AG10803 (cell line): Measurements from ENCODE around the gene TAF1.
"Not testable (repeated sequence)": the region's sequence is repeated elsewhere in the genome, so short reads cannot be mapped to it uniquely, and the experiment has no call there.

Experiments
- DNase-seq: peaks from one replicate; pipeline ENCODE4 v3.0.0; 2010; ENCODE audit warnings: low read depth
- H3K4me3 ChIP-seq: 2 replicates; pipeline ENCODE4 v1.5.1; 2011; ENCODE audit warnings: mild to moderate bottlenecking, low read length, control low read depth
- TF ChIP-seq, protein P1 (sequence below): conservative IDR thresholded peaks from 2 replicates; pipeline ENCODE4 v1.5.1; 2011; ENCODE audit warnings: mild to moderate bottlenecking, low read length, control low read depth, inconsistent platforms

TAF1 gene

DNA sequence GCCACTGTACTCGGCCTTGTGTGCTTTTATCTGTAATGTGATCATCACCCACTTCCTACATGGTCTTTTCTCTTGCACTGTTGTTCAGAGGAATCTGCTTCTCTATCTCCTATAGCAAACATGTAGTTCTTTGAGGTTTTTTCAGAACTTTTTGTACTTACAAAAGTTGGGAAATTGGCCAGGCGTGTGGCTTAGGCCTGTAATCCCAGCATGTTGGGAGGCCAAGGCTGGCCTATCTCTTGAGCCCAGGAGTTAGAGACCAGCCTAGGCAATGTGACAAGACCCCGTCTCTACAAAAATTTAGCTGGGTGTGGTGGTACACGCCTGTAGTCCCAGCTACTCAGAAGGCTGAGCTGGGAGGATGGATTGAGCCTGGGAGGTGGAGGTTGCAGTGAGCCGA, 30.4 kb downstream of the TAF1 start:
- DNase-seq, result no peak
- no peak overlapping the region for H3K4me3 ChIP-seq
- TF ChIP-seq, protein P1, sequence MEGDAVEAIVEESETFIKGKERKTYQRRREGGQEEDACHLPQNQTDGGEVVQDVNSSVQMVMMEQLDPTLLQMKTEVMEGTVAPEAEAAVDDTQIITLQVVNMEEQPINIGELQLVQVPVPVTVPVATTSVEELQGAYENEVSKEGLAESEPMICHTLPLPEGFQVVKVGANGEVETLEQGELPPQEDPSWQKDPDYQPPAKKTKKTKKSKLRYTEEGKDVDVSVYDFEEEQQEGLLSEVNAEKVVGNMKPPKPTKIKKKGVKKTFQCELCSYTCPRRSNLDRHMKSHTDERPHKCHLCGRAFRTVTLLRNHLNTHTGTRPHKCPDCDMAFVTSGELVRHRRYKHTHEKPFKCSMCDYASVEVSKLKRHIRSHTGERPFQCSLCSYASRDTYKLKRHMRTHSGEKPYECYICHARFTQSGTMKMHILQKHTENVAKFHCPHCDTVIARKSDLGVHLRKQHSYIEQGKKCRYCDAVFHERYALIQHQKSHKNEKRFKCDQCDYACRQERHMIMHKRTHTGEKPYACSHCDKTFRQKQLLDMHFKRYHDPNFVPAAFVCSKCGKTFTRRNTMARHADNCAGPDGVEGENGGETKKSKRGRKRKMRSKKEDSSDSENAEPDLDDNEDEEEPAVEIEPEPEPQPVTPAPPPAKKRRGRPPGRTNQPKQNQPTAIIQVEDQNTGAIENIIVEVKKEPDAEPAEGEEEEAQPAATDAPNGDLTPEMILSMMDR, result no peak

DNA sequence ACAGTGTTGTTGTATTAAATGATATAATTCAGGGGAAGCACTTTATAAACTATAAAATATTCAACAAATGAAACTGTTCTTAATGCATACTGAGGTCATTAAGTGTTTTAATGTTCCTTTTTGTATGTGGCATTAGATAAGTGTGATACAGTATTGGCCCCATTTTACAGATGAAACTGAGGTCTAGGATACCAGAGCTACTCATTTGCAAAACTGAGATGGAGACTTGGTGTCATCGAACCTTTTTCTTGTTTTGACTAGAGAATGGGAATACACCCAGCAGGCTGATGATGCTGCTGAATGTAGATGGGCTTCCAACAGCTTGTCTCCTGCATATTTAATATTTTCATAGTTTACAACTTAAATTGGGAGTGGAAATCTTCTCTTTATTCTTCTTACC, 34.6 kb downstream of the TAF1 start:
- TF ChIP-seq, protein P1, result no peak
- DNase-seq, result no peak
- H3K4me3 ChIP-seq, result no peak overlapping the region

DNA sequence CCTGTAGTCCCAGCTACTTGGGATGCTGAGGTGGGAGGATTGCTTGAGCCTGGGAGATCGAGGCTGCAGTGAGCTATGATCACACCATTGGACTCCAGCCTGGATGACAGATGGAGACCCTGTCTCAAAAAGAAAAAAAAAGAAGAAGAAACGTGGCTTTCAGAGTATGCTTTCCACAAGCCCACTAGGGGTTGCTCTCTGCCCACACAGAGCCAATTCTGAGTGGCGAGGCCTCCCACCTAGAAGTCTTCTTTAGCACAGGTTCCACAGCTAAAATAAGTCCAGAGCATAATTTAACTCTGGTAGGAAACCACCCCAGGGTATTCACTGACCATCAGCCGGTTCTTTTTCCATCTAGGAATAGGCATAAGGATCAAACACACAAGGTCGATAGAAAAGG, 50.1 kb downstream of the TAF1 start:
- not testable (repeated sequence) for H3K4me3 ChIP-seq, DNase-seq

DNA sequence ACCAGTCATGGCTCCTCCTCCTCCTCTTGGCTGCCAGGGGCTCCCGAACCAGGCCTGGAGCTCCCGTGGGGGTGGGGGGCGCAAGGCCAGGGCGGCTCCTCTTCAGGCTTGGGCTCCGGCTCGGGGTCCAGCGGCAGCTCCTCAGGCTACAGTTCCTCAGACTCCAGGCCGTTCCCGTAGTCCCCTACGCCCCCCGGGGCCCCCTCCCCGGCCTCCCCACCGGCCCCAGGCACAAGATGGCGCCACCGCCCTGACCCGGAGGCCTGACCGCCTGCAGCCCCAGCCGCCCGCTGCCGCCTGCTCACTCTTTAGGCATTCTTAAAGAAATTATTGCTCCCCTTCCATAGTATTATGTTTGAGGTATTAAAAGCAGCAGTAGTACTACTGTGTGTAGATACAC, 54.5 kb downstream of the TAF1 start:
- no peak for DNase-seq
- TF ChIP-seq, protein P1, result no peak

DNA sequence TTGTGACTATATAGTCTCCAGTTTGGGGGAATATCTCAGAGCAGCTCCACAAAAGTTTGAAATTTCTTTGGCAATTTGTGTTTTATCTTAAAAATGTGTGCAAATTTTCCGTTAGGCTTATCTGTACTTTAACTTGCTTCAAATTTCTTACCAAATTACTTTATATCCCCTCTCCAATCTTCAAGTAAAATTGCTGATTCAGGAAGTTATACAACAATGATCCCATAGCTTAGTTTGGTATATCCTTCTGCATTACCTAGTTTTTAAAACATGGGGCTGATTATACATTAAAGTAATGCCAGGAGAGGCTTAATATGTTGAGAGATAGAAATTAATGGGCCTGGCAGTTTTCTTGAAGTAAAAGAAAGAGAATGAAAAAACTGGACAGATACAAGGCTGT, 66.6 kb downstream of the TAF1 start:
- no peak overlapping the region for H3K4me3 ChIP-seq
- TF ChIP-seq, protein P1, result no peak

More for the DNA sequence above, 54.5 kb downstream of the TAF1 start:
- no peak overlapping the region for H3K4me3 ChIP-seq

DNA sequence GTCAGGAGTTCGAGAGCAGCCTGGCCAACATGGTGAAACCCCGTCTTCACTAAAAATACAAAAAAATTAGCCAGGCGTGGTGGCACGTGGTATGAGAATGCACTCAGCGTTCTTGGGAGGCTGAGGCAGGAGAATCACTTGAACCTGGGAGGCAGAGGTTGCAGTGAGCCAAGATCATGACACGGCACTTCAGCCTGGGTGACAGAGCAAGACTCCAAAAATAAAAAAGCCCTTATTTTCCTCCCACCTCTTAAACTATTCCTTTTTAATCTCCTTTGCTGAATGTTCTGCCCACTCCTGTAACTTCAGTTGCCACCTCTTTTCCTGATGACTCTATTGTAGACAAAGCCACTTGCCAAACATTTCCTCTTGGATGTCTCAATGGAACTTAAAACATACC, 72.6 kb downstream of the TAF1 start:
- TF ChIP-seq, protein P1, result no peak
- DNase-seq, result no peak
- no peak overlapping the region for H3K4me3 ChIP-seq

More for the DNA sequence above, 66.6 kb downstream of the TAF1 start:
- no peak for DNase-seq

DNA sequence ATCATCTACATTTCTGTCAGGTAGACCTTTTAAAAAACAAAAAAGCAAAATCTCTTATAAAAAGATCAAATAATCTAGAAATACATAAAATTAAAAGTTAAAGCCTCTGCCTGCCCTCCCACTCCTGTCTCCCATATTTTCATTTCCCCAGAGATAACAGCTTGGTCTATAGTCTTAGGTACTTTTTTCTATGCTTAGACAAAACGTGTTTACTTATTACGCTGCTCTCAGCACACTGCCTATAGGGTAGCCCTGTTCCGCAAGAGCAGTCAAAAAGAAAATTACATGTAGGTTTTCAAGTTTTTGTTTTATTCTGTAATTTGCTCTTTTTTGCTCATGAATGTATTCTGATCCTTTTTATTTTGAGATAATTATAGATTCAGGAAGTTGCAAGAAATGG, 73.3 kb downstream of the TAF1 start:
- TF ChIP-seq, protein P1, result no peak
- H3K4me3 ChIP-seq, result no peak overlapping the region
- no peak for DNase-seq

DNA sequence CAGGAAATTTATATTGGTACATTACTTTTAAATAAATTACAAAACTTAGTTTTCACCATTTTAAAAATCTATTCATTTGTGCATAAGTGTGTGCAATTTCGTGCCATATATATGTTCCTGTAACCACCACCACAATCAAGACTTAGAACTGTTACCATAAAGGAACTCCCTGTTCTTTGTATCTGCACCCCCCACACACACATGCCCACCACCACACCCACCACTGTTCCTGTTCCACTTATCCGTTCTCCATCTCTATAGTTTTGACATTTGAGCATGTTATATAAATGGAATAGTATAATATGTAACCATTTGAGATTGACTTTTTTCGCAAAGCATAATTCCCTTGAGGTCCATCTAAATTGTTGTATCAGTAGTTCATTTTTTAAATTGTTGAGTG, 73.7 kb downstream of the TAF1 start:
- no peak for DNase-seq
- no peak overlapping the region for H3K4me3 ChIP-seq
- TF ChIP-seq, protein P1, result no peak
